H9 (cell line): Measurements from ENCODE around the gene SHBG. TPM values are rescaled to one million over a fixed set of nuclear protein-coding genes. Genes with fewer than 3 reads are reported as not detected.

Experiments used
- DNase-seq: peaks from one replicate; pipeline ENCODE4 v3.0.0-alpha.2; 2017
- H2AFZ ChIP-seq: one replicate; pipeline ENCODE4 v1.6.1; 2013; ENCODE audit warnings: mild to moderate bottlenecking, low read length, control low read depth, moderate library complexity
- H2AK5ac ChIP-seq: 2 replicates; pipeline ENCODE4 v1.6.1; 2013; ENCODE audit warnings: low read length, control low read depth, mixed read lengths; ENCODE audit not compliant: insufficient read length
- H2BK120ac ChIP-seq: one replicate; pipeline ENCODE4 v1.6.1; 2013; ENCODE audit warnings: low read depth, mild to moderate bottlenecking, low read length, control low read depth, inconsistent platforms; ENCODE audit not compliant: poor library complexity, severe bottlenecking
- H2BK12ac ChIP-seq: 2 replicates; pipeline ENCODE4 v1.6.1; 2013; ENCODE audit warnings: low read length, control low read depth, mixed read lengths, low read depth; ENCODE audit not compliant: insufficient read length
- H2BK15ac ChIP-seq: 2 replicates; pipeline ENCODE4 v1.6.1; 2013; ENCODE audit warnings: low read depth, low read length, control low read depth
- H2BK20ac ChIP-seq: one replicate; pipeline ENCODE4 v1.6.1; 2013; ENCODE audit warnings: low read depth, mild to moderate bottlenecking, low read length, control low read depth, inconsistent platforms; ENCODE audit not compliant: poor library complexity, severe bottlenecking
- H2BK5ac ChIP-seq: 2 replicates; pipeline ENCODE4 v1.6.1; 2013; ENCODE audit warnings: low read length, control low read depth, mixed read lengths; ENCODE audit not compliant: insufficient read length
- H3K14ac ChIP-seq: 2 replicates; pipeline ENCODE4 v1.6.1; 2013; ENCODE audit warnings: low read length, control low read depth; ENCODE audit not compliant: insufficient read depth
- H3K18ac ChIP-seq: 2 replicates; pipeline ENCODE4 v1.6.1; 2013; ENCODE audit warnings: low read depth, mild to moderate bottlenecking, mixed read lengths, low read length, control low read depth; ENCODE audit not compliant: insufficient read length
- H3K23ac ChIP-seq: 2 replicates; pipeline ENCODE4 v1.6.1; 2013; ENCODE audit warnings: low read length, control low read depth, mixed read lengths, low read depth; ENCODE audit not compliant: insufficient read length
- H3K23me2 ChIP-seq: 2 replicates; pipeline ENCODE4 v1.6.1; 2013; ENCODE audit warnings: low read depth, mild to moderate bottlenecking, mixed read lengths, low read length, control low read depth; ENCODE audit not compliant: insufficient read length, poor library complexity, severe bottlenecking
- H3K27ac ChIP-seq: 2 replicates; pipeline ENCODE4 v1.5.1; 2013; ENCODE audit warnings: low read length, control low read depth, mixed read lengths, low read depth; ENCODE audit not compliant: insufficient read length
- H3K27me3 ChIP-seq: 2 replicates; pipeline ENCODE4 v1.6.1; 2013; ENCODE audit warnings: low read length, control low read depth, inconsistent platforms; ENCODE audit not compliant: insufficient read depth
- H3K4ac ChIP-seq: 2 replicates; pipeline ENCODE4 v1.6.1; 2013; ENCODE audit warnings: low read depth, mild to moderate bottlenecking, control low read depth, inconsistent platforms, low read length, moderate library complexity
- H3K4me1 ChIP-seq: 2 replicates; pipeline ENCODE4 v1.6.1; 2013; ENCODE audit warnings: low read length, control low read depth, inconsistent platforms; ENCODE audit not compliant: insufficient read depth
- H3K4me2 ChIP-seq: 2 replicates; pipeline ENCODE4 v1.6.1; 2013; ENCODE audit warnings: low read length, control low read depth, mixed read lengths; ENCODE audit not compliant: insufficient read length, insufficient read depth
- H3K56ac ChIP-seq: 2 replicates; pipeline ENCODE4 v1.6.1; 2013; ENCODE audit warnings: low read depth, mild to moderate bottlenecking, mixed read lengths, low read length, control low read depth; ENCODE audit not compliant: insufficient read length
- H3K79me1 ChIP-seq: 2 replicates; pipeline ENCODE4 v1.6.1; 2013; ENCODE audit warnings: low read depth, mild to moderate bottlenecking, moderate library complexity, low read length, control low read depth, inconsistent platforms; ENCODE audit not compliant: insufficient read depth, poor library complexity, severe bottlenecking
- H3K79me2 ChIP-seq: 2 replicates; pipeline ENCODE4 v1.6.1; 2013; ENCODE audit warnings: low read length, control low read depth, inconsistent platforms; ENCODE audit not compliant: insufficient read depth
- H3K9ac ChIP-seq: 2 replicates; pipeline ENCODE4 v1.6.1; 2013; ENCODE audit warnings: low read length, control low read depth, mixed read lengths; ENCODE audit not compliant: insufficient read length; ENCODE audit errors: extremely low read depth
- H3K9me3 ChIP-seq: one replicate; pipeline ENCODE4 v1.6.1; 2013; ENCODE audit warnings: low read depth, low read length, inconsistent platforms; ENCODE audit not compliant: control insufficient read depth
- H3T11ph ChIP-seq: one replicate; pipeline ENCODE4 v1.6.1; 2013; ENCODE audit warnings: mild to moderate bottlenecking, low read length, control low read depth, inconsistent platforms
- H4K20me1 ChIP-seq: one replicate; pipeline ENCODE4 v1.6.1; 2013; ENCODE audit not compliant: control insufficient read depth, insufficient read length, insufficient read depth
- H4K5ac ChIP-seq: 2 replicates; pipeline ENCODE4 v1.6.1; 2013; ENCODE audit warnings: low read depth, mild to moderate bottlenecking, mixed read lengths, low read length, control low read depth; ENCODE audit not compliant: insufficient read length
- H4K8ac ChIP-seq: replicated peaks from 2 replicates; pipeline ENCODE4 v1.6.1; 2013; ENCODE audit warnings: low read length, control low read depth, mixed read lengths, low read depth; ENCODE audit not compliant: insufficient read length
- H4K91ac ChIP-seq: 2 replicates; pipeline ENCODE4 v1.6.1; 2013; ENCODE audit warnings: low read depth, mild to moderate bottlenecking, moderate library complexity, mixed read lengths, low read length, control low read depth; ENCODE audit not compliant: insufficient read length
- H3K27ac Mint-ChIP-seq, 3 experiments: 2 replicates in 2 of 3; 3 replicates in 1 of 3; pipeline ENCODE4 v1.8.0; 2020 to 2021; ENCODE audit warnings: mixed read lengths in 3 of 3, mild to moderate bottlenecking in 1 of 3, moderate library complexity in 1 of 3
- H3K27me3 Mint-ChIP-seq: 2 replicates; pipeline ENCODE4 v1.8.0; 2021; ENCODE audit warnings: low read depth, mild to moderate bottlenecking, moderate library complexity, mixed read lengths
- H3K36me3 Mint-ChIP-seq, 3 experiments: 2 replicates in 2 of 3; 3 replicates in 1 of 3; pipeline ENCODE4 v1.8.0; 2020 to 2021; ENCODE audit warnings: low read depth in 3 of 3, mixed read lengths in 3 of 3; ENCODE audit not compliant: insufficient read depth in 1 of 3
- H3K4me1 Mint-ChIP-seq, 2 experiments: 2 replicates each; pipeline ENCODE4 v1.8.0; 2020; ENCODE audit warnings: mixed read lengths in 2 of 2
- H3K4me3 Mint-ChIP-seq, 2 experiments: 2 replicates in 1 of 2; 3 replicates in 1 of 2; pipeline ENCODE4 v1.8.0; 2020 to 2021; ENCODE audit warnings: mild to moderate bottlenecking in 2 of 2, mixed read lengths in 2 of 2, moderate library complexity in 1 of 2
- H3K9me3 Mint-ChIP-seq, 2 experiments: 2 replicates in 1 of 2; 3 replicates in 1 of 2; pipeline ENCODE4 v1.8.0; 2020; ENCODE audit warnings: mild to moderate bottlenecking in 2 of 2, mixed read lengths in 2 of 2, moderate library complexity in 1 of 2
- WGBS: extraction: QIAGEN DNeasy Blood & Tissue Kit; methylation state at CpG from one replicate; pipeline ENCODE4 v1.1.7; 2013; ENCODE audit warnings: missing lambda C conversion rate, low lambda C conversion rate, mixed read lengths; ENCODE audit not compliant: insufficient read length; ENCODE audit errors: extremely low coverage; 5-methylcytosine and 5-hydroxymethylcytosine counted together
- total RNA-seq: library from RNA; stranded (reverse); gene quantifications from 2 replicates; pipeline ENCODE4 v1.2.1, GENCODE V29; 2021
- TF ChIP-seq, protein P1 (sequence below): fragments of 200-600 bp; sonication (generic); conservative IDR thresholded peaks from 3 replicates; pipeline ENCODE4 v1.8.0; 2021; ENCODE audit warnings: antibody characterized with exemption, mild to moderate bottlenecking

Gene SHBG
- total RNA-seq, 1 experiment from 2014 or later: 1.6 TPM

GRCh38 chr17:7644775-7645174 is 14.8 kb downstream of the SHBG start:
- H3K27me3 ChIP-seq: peaks cover 2% of the 10 kb centered on the region
- no peak overlapping the region for H2BK12ac ChIP-seq
- Mint-ChIP-seq H3K27me3 (peaks cover 29% of the 10 kb centered on the region), H3K36me3 (no peaks in the 10 kb centered on the region), H3K4me1 (peaks cover 0 to 4% of the 10 kb centered on the region in 2 experiments; a peak in 3 of 4 replicates), H3K4me3 (no peak overlapping the region), H3K27ac (no peak overlapping the region), H3K9me3 (no peaks in the 10 kb centered on the region; a peak in 3 of 5 replicates)
- H2AK5ac ChIP-seq: no peak overlapping the region
- no peak overlapping the region for H4K5ac ChIP-seq
- H3K18ac ChIP-seq: no peak overlapping the region
- H3K79me2 ChIP-seq: no peaks in the 10 kb centered on the region
- no peak for DNase-seq
- no peak overlapping the region for H3K14ac ChIP-seq
- H4K8ac ChIP-seq: no peak overlapping the region
- H3K23me2 ChIP-seq: no peaks in the 10 kb centered on the region
- no peak overlapping the region for H2BK15ac ChIP-seq
- no peaks in the 10 kb centered on the region for H3K9me3 ChIP-seq
- no peaks in the 10 kb centered on the region for H3K4me1 ChIP-seq
- no peaks in the 10 kb centered on the region for H3K79me1 ChIP-seq
- no peak overlapping the region for H3K27ac ChIP-seq
- H3K4me2 ChIP-seq: no peak overlapping the region
- H3K56ac ChIP-seq: no peak overlapping the region
- no peak overlapping the region for H2BK5ac ChIP-seq
- no peaks in the 10 kb centered on the region for H4K20me1 ChIP-seq
- H2BK20ac ChIP-seq: no peak overlapping the region
- H3K4ac ChIP-seq: no peak overlapping the region
- H2AFZ ChIP-seq: no peak overlapping the region
- H3T11ph ChIP-seq: no peak overlapping the region
- no peak overlapping the region for H4K91ac ChIP-seq
- WGBS: no CpG with 5 or more reads among the region's 4 CpGs
- TF ChIP-seq, protein P1, sequence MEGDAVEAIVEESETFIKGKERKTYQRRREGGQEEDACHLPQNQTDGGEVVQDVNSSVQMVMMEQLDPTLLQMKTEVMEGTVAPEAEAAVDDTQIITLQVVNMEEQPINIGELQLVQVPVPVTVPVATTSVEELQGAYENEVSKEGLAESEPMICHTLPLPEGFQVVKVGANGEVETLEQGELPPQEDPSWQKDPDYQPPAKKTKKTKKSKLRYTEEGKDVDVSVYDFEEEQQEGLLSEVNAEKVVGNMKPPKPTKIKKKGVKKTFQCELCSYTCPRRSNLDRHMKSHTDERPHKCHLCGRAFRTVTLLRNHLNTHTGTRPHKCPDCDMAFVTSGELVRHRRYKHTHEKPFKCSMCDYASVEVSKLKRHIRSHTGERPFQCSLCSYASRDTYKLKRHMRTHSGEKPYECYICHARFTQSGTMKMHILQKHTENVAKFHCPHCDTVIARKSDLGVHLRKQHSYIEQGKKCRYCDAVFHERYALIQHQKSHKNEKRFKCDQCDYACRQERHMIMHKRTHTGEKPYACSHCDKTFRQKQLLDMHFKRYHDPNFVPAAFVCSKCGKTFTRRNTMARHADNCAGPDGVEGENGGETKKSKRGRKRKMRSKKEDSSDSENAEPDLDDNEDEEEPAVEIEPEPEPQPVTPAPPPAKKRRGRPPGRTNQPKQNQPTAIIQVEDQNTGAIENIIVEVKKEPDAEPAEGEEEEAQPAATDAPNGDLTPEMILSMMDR: no peak
- no peak overlapping the region for H3K9ac ChIP-seq
- no peak overlapping the region for H3K23ac ChIP-seq
- no peak overlapping the region for H2BK120ac ChIP-seq
